Measurements from ENCODE around the gene ASXL2. TPM values are rescaled to one million over a fixed set of nuclear protein-coding genes. Genes with fewer than 3 reads are reported as not detected.

The ASXL2 gene
- total and polyA plus RNA-seq, 2 of the 13 experiments (the other 11 are each of a cell fraction or from before 2014, with no cell fraction given) = 12.1 to 19.2 TPM

GRCh38 chr2:25809646-25810045 lies 68.6 kb downstream of the ASXL2 start (continued):
- TF ChIP-seq AKNA (CRISPR knock-in tag; IDR thresholded peaks at IDR 0.05; ENCODE audit: borderline replicate concordance) = no peak
- TF ChIP-seq TFE3 (CRISPR knock-in tag; IDR thresholded peaks at IDR 0.05) = 0 out of 2 replicates have a peak, but pooled peaks have one; percentile 20
- no peak for TF ChIP-seq PCBP1 (IDR thresholded peaks at IDR 0.05; ENCODE audit: borderline replicate concordance, low read depth, low read length)
- TF ChIP-seq ZNF468 (CRISPR knock-in tag; IDR thresholded peaks at IDR 0.05) = no peak
- peak; percentile 70 for TF ChIP-seq HNF4A (CRISPR knock-in tag; IDR thresholded peaks at IDR 0.05)
- TF ChIP-seq ZNF512B (CRISPR knock-in tag; IDR thresholded peaks at IDR 0.05; ENCODE audit: borderline replicate concordance) = peak; percentile 35; the same call in 1 of the 2 replicates
- no peak for TF ChIP-seq EZH2 (conservative IDR thresholded peaks at IDR 0.05; ENCODE audit: low read depth, low read length)
- TF ChIP-seq RCOR2 (CRISPR knock-in tag; IDR thresholded peaks at IDR 0.05) = peak; percentile 35; the same call in 1 of the 2 replicates
- peak; percentile 57 for TF ChIP-seq SAP130 (CRISPR knock-in tag; IDR thresholded peaks at IDR 0.05; ENCODE audit: low read depth)
- no peak for TF ChIP-seq FOXO4 (CRISPR knock-in tag; conservative IDR thresholded peaks at IDR 0.05)
- no peak for TF ChIP-seq ZNF709 (CRISPR knock-in tag; IDR thresholded peaks at IDR 0.05)
- TF ChIP-seq ZNF446 (CRISPR knock-in tag; IDR thresholded peaks at IDR 0.05) = no peak
- TF ChIP-seq RBFOX2 (IDR thresholded peaks at IDR 0.05; ENCODE audit: low read depth, low read length) = no peak
- no peak for TF ChIP-seq RORA (CRISPR knock-in tag; IDR thresholded peaks at IDR 0.05)
- 0 out of 2 replicates have a peak, but pooled peaks have one; percentile 15 for TF ChIP-seq KDM6A (CRISPR knock-in tag; IDR thresholded peaks at IDR 0.05; ENCODE audit: low read depth)
- no peak for TF ChIP-seq USF2 (IDR thresholded peaks at IDR 0.05; ENCODE audit: low read depth, low read length)
- TF ChIP-seq USF2 (CRISPR knock-in tag; IDR thresholded peaks at IDR 0.05; ENCODE audit: borderline replicate concordance) = no peak
- TF ChIP-seq SP5 (CRISPR knock-in tag; IDR thresholded peaks at IDR 0.05; ENCODE audit: borderline replicate concordance, low read depth) = peak; percentile 97
